ENCODE measurements around the gene LSM8.
"Not testable (repeated sequence)": the region's sequence is repeated elsewhere in the genome, so short reads cannot be mapped to it uniquely, and the experiment has no call there.

LSM8 gene

DNA sequence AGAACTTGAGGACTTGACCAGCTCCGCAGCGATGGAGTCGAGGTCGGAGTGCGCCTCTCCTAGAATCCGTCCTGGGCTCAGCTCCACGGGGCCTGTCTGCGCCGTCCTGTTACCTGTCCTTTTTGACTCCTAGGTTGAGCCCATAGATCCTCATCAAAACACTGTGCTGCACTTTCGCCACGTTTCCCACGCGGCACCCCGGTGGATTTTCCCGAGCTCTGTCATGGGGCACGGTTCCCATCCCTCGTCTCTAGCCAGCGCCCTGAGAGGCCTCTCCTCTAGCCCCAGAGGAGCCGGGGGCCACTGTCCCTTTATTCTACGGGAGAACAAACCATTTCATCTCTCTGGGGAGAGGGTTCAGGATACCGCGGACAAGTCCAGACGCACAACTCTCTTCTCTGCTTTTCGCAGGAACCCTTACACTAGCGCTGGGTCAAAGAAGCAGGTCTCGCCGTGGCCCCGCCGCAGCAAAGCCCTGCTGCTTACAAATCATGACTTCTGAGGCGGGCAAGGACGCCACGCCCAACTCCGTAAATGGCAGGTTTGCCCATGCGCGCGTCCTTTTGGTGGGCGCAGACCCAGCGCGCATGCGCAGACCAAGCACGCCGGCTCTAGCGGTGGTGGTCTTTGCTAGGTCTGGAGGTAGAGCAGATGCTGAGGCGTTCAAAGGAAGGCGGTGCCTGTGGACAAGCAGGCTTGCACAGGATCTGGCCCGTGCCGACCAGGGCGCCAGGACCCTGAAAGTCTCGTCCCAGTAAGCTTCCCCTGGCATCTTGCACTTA, 30.3 kb downstream of the LSM8 start:
- DNase-seq: peak; percentile 85

DNA sequence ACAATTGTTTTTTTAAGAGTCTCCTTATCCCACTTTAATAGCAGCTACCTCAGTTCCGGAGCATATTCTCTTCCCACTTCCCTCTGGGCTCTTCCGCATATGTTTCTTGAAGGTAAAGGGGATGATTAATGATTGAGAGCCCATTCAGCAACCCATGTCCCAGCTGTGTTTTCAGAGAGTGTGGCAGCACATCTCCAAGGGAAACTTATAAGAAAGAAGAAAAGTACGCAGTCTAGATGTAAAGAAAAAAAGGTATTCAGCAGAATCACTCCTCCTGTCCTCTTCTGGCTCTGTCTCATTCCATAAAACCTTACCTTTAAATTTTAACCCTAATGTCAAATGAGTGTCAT, 30.8 kb downstream of the LSM8 start:
- DNase-seq: no peak

DNA sequence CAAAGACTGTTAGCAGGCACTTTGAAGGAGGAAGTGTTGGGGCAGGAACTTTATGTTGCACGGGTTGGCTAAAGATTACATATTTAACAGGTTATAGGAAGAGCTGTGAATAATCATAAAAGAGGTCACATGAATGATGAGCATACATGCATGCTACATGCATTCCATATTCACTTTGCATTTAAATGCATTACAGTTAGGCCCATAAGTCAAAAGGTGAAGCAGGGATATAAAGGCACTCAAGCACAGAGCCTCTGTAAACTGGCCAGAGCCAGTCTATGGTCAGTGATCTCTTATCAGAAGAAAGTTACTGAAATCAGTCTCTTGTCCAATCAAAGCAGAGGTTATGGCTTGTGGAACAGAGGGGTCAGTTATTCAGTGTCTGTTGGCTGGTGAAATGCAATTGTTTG, 33.3 kb downstream of the LSM8 start:
- DNase-seq: no peak

DNA sequence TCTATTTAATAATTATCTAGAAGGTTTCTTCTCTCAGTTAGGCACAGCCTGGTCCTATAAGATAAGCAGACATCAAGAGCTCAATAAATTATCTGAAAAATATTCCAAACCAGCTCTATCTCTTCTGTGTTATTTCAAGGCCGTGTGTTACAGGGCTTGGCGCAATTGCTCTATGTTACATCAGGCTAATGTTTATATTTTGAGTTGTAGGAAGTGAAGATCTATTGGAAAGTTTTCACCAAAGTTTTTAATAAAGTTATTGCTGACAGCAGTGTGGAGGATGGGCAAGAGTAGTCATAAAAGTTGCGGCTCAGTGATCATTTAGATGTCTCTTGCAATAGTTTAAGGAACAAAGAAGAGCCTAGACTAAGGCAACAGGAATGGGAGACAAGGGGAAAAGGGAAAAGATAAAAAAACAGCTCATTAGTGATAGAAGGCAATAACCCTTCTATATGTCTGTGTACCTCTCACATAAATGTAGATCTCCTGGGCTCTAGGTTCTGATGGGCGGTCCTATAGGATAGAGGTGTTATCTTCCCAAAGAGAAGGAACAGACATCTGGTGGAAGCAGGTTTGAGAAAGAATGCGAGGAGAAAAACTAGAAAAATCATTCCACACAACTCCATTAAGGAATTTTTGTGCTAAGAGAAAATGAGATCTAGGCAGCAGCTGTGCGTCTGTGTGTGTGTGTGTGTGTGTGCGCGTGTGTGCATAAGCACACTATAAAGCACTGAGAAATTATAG, 34.6 kb downstream of the LSM8 start:
- DNase-seq: no peak

DNA sequence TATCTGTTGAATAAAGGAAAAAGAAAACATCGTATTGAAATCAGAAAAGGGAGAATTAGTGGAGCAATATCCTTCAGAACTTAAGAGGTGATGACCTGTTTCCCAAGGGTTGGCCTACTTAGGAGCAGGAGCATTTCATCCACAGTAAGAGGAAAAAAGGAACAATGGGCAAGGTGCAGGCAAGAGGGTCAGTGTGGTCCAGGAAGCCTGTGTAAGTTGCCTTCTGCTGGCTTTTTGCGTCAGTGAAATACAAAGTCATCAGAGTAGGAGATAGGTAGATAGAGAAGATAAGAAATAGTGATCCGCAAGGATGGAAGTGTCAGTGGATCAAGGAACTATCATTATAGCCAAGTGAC, 35.2 kb downstream of the LSM8 start:
- DNase-seq: no peak

DNA sequence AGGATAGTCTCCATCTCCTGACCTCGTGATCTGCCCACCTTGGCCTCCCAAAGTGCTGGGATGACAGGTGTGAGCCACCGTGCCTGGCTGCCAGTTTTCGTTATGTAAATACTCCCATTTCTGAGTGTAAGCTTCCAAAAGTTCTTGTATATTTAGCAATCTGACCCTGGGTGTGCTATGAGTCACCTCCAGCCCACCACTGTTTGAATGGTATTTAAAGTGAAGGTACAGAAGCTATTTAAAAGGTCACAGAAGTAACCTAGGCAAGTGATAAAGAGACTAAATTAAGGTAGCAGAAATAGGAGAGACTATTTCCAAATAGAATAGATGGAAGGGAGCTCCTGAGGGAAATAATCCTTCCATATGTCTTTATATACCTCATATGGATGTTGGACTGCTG, 36.6 kb downstream of the LSM8 start:
- no peak for DNase-seq

DNA sequence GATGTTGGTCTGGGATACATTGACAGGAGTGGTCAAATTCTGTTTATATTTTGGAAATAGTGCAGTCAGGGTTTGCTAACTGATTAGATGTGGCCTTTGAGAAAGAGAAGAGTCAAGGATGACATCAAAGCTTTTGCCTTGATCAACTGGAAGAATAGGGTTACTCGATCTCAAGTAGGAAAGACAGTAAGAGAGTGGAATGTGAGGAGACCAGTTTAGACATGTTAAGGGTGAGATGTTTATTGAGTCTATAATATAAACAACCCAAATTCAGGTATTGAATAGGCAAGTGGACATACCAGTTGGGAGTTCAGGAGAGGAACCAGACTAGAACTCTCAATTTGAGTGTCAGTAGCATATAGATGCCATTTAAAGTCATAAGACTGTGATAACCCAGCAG, 38.6 kb downstream of the LSM8 start:
- DNase-seq: no peak

DNA sequence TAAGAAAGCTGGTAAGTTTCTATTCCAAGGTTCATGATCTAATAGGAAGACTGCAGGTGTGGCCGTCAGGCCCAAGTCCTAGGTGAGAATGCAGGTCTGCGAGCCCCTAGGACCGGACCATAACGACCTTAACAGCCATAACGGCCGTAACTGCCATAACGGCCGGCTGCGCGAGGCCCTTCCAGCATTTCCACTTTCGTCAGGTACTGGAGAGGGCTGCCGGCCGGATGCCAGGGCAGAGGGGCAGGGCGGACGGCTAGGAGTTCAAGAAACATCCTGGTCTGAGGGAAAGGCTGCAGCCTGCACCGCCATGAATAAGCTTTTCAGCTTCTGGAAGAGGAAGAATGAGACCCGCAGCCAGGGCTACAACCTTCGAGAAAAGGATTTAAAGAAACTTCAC, 40.6 kb downstream of the LSM8 start, which contains the start of gene ANKRD7:
Gene ANKRD7, plus strand, starts transcription at position 184 of the 400 bp plus-strand sequence. Its CDS starts 127 bp downstream, at position 311.
- no peak for DNase-seq

DNA sequence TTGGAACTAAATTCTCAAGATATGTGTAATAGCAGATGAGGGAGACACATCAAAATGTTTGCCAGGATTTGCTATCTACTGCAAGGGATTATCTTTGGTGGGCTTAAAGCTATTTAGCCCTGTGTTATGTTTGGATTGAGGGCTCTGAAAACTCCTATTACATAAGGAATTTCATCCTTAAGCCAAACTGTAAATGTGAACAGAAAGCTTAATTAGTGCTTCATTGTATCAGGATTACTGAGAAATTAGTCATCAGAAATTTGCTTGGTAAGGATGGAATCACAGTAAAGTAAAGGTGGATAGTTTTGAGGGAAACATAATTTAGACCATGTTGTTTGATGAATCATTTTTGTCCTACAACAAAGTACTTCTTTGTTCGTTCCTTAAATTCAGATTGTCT, 48.9 kb downstream of the LSM8 start:
- no peak for DNase-seq

DNA sequence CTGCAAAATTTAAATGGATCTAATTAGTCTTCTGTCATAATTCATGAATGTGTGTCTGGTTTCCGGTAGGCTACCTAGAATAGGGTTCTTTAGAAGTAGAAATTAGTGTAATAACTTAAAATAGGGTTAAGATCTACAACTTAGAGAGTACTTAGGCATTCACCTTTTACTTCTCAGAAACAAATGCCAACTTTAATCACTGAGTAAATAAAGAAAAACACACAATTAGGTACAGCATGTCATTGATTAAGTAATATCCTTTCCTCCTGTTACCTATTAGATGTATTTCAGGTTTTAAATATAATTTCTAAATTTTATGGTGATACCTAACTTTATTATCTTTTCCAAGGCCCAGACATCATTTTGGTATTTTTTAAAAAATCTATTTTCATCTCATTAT, 49.8 kb downstream of the LSM8 start:
- DNase-seq: no peak

DNA sequence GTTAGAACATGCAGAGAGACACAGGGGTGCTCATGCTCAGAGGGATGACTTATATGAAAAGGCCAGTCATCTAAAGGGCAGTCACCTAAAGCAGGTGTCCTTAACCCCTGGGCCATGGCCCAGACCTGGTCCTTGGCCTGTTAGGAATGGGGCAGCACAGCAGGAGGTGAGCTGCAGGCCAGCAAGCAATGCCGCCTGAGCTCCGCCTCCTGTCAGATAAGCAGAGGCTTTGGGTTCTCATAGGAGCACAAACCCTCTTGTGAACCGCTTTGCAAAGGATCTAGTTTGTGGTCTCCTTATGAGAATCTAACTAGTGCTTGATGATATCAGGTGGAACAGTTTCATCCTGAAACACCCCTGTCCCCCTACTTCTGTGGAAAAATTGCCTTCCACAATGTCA, 55.0 kb downstream of the LSM8 start:
- DNase-seq: no peak

DNA sequence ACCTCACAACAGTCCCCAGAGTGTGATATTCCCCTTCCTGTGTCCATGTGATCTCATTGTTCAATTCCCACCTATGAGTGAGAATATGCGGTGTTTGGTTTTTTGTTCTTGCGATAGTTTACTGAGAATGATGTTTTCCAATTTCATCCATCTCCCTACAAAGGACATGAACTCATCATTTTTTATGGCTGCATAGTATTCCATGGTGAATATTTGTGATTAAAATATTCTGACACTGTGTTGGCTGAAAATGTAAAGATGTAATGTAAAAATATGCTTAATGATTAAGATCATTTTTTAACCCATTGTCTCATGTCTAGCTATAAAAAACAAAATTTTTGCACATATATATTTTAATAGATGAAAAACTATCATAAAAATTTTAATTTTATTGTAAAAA, 56.4 kb downstream of the LSM8 start:
- DNase-seq: not testable (repeated sequence)

Data from activated CD8-positive, alpha-beta memory T cell treated with anti-CD3 and anti-CD28 coated beads, Interleukin-2, amount 50 U/mL, for 4 hours (primary cell).